Upper lobe of left lung (tissue), 4 donors: ENCODE data around the gene KPRP.

Source experiments
- CTCF ChIP-seq, 6 experiments: fragments of 450-650 bp in 4 of 6; fragments of 200-600 bp in 2 of 6; sonication (generic) in 2 of 6; IDR thresholded peaks; one replicate each; pipeline ENCODE4 v1.5.1; 2016 to 2019; ENCODE audit warnings: antibody characterized with exemption in 6 of 6
- POLR2A ChIP-seq, 4 donors: fragments of 450-650 bp; IDR thresholded peaks; one replicate each; pipeline ENCODE4 v1.5.1; 2016 to 2017; ENCODE audit warnings: antibody characterized with exemption in 4 of 4, mild to moderate bottlenecking in 2 of 4

- TF ChIP-seq CTCF (IDR thresholded peaks at IDR 0.05) (no peak), POLR2A (IDR thresholded peaks at IDR 0.05) (no peak)
Measured at GRCh38 chr1:152774875-152775274, 17.1 kb downstream of the KPRP start, which contains the start of gene LCE1F.
